Endothelial cell of umbilical vein (primary cell): Measurements from ENCODE around the gene HABP4. TPM values are rescaled to one million over a fixed set of nuclear protein-coding genes. Genes with fewer than 3 reads are reported as not detected.

ENCODE experiments used
- BruUV-seq: library from RNA; stranded (reverse); fragments of 400-500 nt; replicated peaks from 2 replicates; lab custom pipeline; 2021; lab: Mats Ljungman, UMichigan
- CTCF ChIA-PET: fragments of 300-600, 350-600 bp; sonication (Branson Sonifier 250); formaldehyde crosslinking; loops from one replicate; lab custom pipeline; 2021; ENCODE audit warnings: antibody characterized with exemption, inconsistent platforms; lab: Charles Lee
- POLR2A ChIA-PET: fragments of 300-600, 350-600 bp; sonication (Branson Sonifier 250); formaldehyde crosslinking; loops from one replicate; lab custom pipeline; 2021; ENCODE audit warnings: antibody characterized with exemption, inconsistent platforms; lab: Charles Lee
- DNase-seq: peaks from one replicate; pipeline ENCODE4 v3.0.0-alpha.2; 2011; ENCODE audit warnings: low read depth, low spot score
- FAIRE-seq: peaks from 2 replicates; lab custom pipeline; 2011; peaks lifted over from hg19 to GRCh38; lab: Jason Lieb, UNC
- H2AFZ ChIP-seq: 2 replicates; pipeline ENCODE4 v1.6.0; 2012; ENCODE audit warnings: low read depth, low read length, control low read depth, inconsistent platforms
- H3K27ac ChIP-seq: 2 replicates; pipeline ENCODE4 v1.5.1; 2011; ENCODE audit warnings: low read depth, mild to moderate bottlenecking, control low read depth, low read length, moderate library complexity; ENCODE audit not compliant: insufficient read depth
- H3K27me3 ChIP-seq, 2 experiments: 2 replicates each; pipeline versions ENCODE4 v1.6.0 to v1.6.1; 2011; ENCODE audit warnings: low read length in 2 of 2, mixed read lengths in 1 of 2; ENCODE audit not compliant: control insufficient read depth in 2 of 2, insufficient read depth in 2 of 2
- H3K36me3 ChIP-seq, 2 experiments: 2 replicates in 1 of 2; 3 replicates in 1 of 2; pipeline ENCODE4 v1.5.1; 2011; ENCODE audit warnings: low read length in 2 of 2, mild to moderate bottlenecking in 1 of 2, moderate library complexity in 1 of 2; ENCODE audit not compliant: control insufficient read depth in 2 of 2, insufficient read depth in 2 of 2; ENCODE audit errors: extremely low read depth in 1 of 2
- H3K4me1 ChIP-seq: 3 replicates; pipeline ENCODE4 v1.5.1; 2011; ENCODE audit warnings: mild to moderate bottlenecking, low read length; ENCODE audit not compliant: control insufficient read depth, insufficient read depth; ENCODE audit errors: extremely low read depth
- H3K4me2 ChIP-seq: 2 replicates; pipeline ENCODE4 v1.6.1; 2011; ENCODE audit warnings: low read length, control low read depth, mixed read lengths; ENCODE audit not compliant: insufficient read depth
- H3K4me3 ChIP-seq, 3 experiments: fragments of 200-600 bp in 1 of 3; sonication (generic), shearing (Covaris generic) in 1 of 3; replicated peaks in 1 of 3; 2 replicates each; pipeline ENCODE4 v1.5.1; 2011 to 2016; ENCODE audit warnings: control low read depth in 3 of 3, low read length in 3 of 3, mild to moderate bottlenecking in 2 of 3, inconsistent platforms in 1 of 3, low read depth in 1 of 3, moderate library complexity in 1 of 3; ENCODE audit not compliant: insufficient read depth in 1 of 3
- H3K79me2 ChIP-seq: 2 replicates; pipeline ENCODE4 v1.6.0; 2012; ENCODE audit warnings: low read length, inconsistent platforms; ENCODE audit not compliant: control insufficient read depth, insufficient read depth
- H3K9ac ChIP-seq: replicated peaks from 2 replicates; pipeline ENCODE3; 2011; ENCODE audit warnings: low read length, control low read depth; ENCODE audit not compliant: insufficient read depth; ENCODE audit errors: extremely low read depth
- H3K9me1 ChIP-seq: replicated peaks from 3 replicates; pipeline ENCODE4 v1.6.0; 2011; ENCODE audit warnings: mild to moderate bottlenecking, low read length; ENCODE audit not compliant: control insufficient read depth, insufficient read depth; ENCODE audit errors: extremely low read depth
- H3K9me3 ChIP-seq: replicated peaks from 2 replicates; pipeline ENCODE4 v1.5.1; 2012; ENCODE audit warnings: low read length, inconsistent platforms; ENCODE audit not compliant: control insufficient read depth, insufficient read depth
- H4K20me1 ChIP-seq: replicated peaks from 2 replicates; pipeline ENCODE3; 2011; ENCODE audit warnings: mild to moderate bottlenecking, low read length; ENCODE audit not compliant: control insufficient read depth, insufficient read depth; ENCODE audit errors: extremely low read depth
- CTCF ChIP-seq, 2 donors: IDR thresholded peaks; 1 replicate in 1 of 2; 2 replicates in 1 of 2; pipeline ENCODE4 v1.5.1; 2011; ENCODE audit warnings: low read length in 2 of 2, mild to moderate bottlenecking in 2 of 2, moderate library complexity in 2 of 2, control low read depth in 1 of 2, inconsistent platforms in 1 of 2, low read depth in 1 of 2; ENCODE audit not compliant: insufficient read depth in 1 of 2; ENCODE audit errors: extremely low read depth in 1 of 2
- EZH2 ChIP-seq: IDR thresholded peaks from 2 replicates; pipeline ENCODE4 v1.6.1; 2012; ENCODE audit warnings: borderline replicate concordance, low read depth, mild to moderate bottlenecking, moderate library complexity, low read length, inconsistent platforms; ENCODE audit not compliant: severe bottlenecking
- FOS ChIP-seq: IDR thresholded peaks from 2 replicates; pipeline ENCODE4 v1.6.1; 2011; ENCODE audit warnings: mild to moderate bottlenecking, low read length, moderate library complexity, borderline replicate concordance; ENCODE audit not compliant: insufficient read depth
- GATA2 ChIP-seq: IDR thresholded peaks from 2 replicates; pipeline ENCODE4 v1.7.0; 2011; ENCODE audit warnings: low read depth, mild to moderate bottlenecking, moderate library complexity, mixed read lengths, low read length; ENCODE audit not compliant: insufficient read length, insufficient read depth
- JUN ChIP-seq: IDR thresholded peaks from 2 replicates; pipeline ENCODE4 v1.6.1; 2011; ENCODE audit warnings: borderline replicate concordance, low read depth; ENCODE audit not compliant: insufficient read length, insufficient read depth
- MAX ChIP-seq: IDR thresholded peaks from 2 replicates; pipeline ENCODE4 v1.6.1; 2011; ENCODE audit not compliant: insufficient read depth, insufficient read length
- MYC ChIP-seq: IDR thresholded peaks from one replicate; pipeline ENCODE4 v1.6.1; 2011; ENCODE audit warnings: mild to moderate bottlenecking, low read depth, low read length
- POLR2A ChIP-seq: IDR thresholded peaks from 2 replicates; pipeline ENCODE4 v1.6.1; 2012; ENCODE audit warnings: low read depth, mild to moderate bottlenecking, control low read depth, low read length
- POLR2AphosphoS5 ChIP-seq: IDR thresholded peaks from 2 replicates; pipeline ENCODE4 v1.6.1; 2012; ENCODE audit warnings: low read depth, mild to moderate bottlenecking, control low read depth, low read length, moderate library complexity; ENCODE audit not compliant: insufficient read depth
- dilution Hi-C: fragments of 300-500 bp; cut with MboI; formaldehyde crosslinking; loops from one replicate; pipeline ENCODE4 v1.15.0; 2019; ENCODE audit warnings: low sequenced_read_pairs; ENCODE audit not compliant: extremely low pct_ligation_motif_present
- intact Hi-C: fragments of 100-400 bp; cut with micrococcal nuclease; formaldehyde crosslinking; loops from one replicate; pipeline ENCODE4 v1.10.0; 2022
- polyA plus RNA-seq, 4 experiments: library from polyadenylated mRNA; depleted of rRNA in 3 of 4; stranded (reverse) in 3 of 4; unstranded in 1 of 4; fragments of >200 nt; gene quantifications; 2 replicates each; pipeline versions ENCODE4 v1.2.1 to v1.2.3, GENCODE V29; 2011 to 2012; ENCODE audit warnings: missing spikeins in 1 of 4
- total RNA-seq: library from RNA; stranded (reverse); gene quantifications from 2 replicates; pipeline ENCODE4 v1.2.3, GENCODE V29; 2021

The HABP4 gene
- total and polyA plus RNA-seq, 2 donors (not counting 3 experiments of a cell fraction or from before 2014, with no cell fraction given), result 4.6 to 11.1 TPM

- DNase-seq (no peak), FAIRE-seq (no peak)
These were observed 19.6 kb upstream of the HABP4 start for GRCh38 chr9:96430377-96430776.

More at GRCh38 chr9:96430377-96430776, 19.6 kb upstream of the HABP4 start:
- no peaks in the 10 kb centered on the region for H3K4me1 ChIP-seq
- H3K4me3 ChIP-seq, result no peak overlapping the region
- H4K20me1 ChIP-seq, result no peaks in the 10 kb centered on the region
- TF ChIP-seq EZH2 (no peak), POLR2A (no peak), MYC (no peak), FOS (no peak), CTCF (IDR thresholded peaks at IDR 0.05; ENCODE audit: extremely low read depth in 1 of 2, insufficient read depth in 1 of 2, low read depth in 1 of 2, low read length in 2 of 2) (no peak), JUN (no peak), POLR2AphosphoS5 (no peak), MAX (no peak), GATA2 (no peak)
- no peaks in the 10 kb centered on the region for H3K36me3 ChIP-seq
- H3K4me2 ChIP-seq, result no peak overlapping the region
- no TSS peak for BruUV-seq
- dilution Hi-C loops, result no loop called here
- H3K9ac ChIP-seq, result no peak overlapping the region
- H3K27me3 ChIP-seq, result no peaks in the 10 kb centered on the region
- no peaks in the 10 kb centered on the region for H3K9me3 ChIP-seq
- no peaks in the 10 kb centered on the region for H3K79me2 ChIP-seq
- no peak overlapping the region for H2AFZ ChIP-seq
- CTCF ChIA-PET, result interaction anchor here (1.1 kb wide), 1 partner anchor 11 kb away, joined by 3 read pairs; no protein-coding TSS in a partner anchor
- intact Hi-C loops, result no loop called here
- no peaks in the 10 kb centered on the region for H3K9me1 ChIP-seq
- POLR2A ChIA-PET, result no interaction called here
- H3K27ac ChIP-seq, result no peak overlapping the region
